ENCODE measurements around the gene MALAT1. TPM values are rescaled to one million over a fixed set of nuclear protein-coding genes. Genes with fewer than 3 reads are reported as not detected.

MALAT1 gene
- polyA plus RNA-seq, 1 experiment, result 924 TPM

DNA sequence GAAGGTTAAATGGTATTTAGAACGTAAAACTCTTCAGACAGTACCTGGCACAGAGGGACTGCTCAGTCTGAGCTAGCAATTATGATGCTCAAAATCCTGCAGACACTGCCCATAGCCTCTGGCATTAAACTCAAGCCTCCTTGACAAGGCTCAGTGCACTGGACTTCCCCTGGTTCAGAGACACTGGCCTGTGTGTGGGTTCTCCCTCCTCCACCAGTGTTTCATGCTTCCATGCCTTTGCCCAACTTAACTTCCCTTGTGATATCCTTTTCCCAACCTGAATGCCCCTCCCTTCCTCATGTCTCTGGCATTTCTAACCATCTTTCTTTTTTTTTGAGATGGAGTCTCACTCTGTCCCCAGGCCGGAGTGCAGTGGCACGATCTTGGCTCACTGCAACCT lies 50.3 kb downstream of the MALAT1 start:
- no peak overlapping the region for H3K4me3 ChIP-seq (ENCODE audit: low read depth, low read length)
- H3K36me3 ChIP-seq (ENCODE audit: control insufficient read depth, insufficient read depth, low read length), result peaks cover 64% of the 10 kb centered on the region
- no peaks in the 10 kb centered on the region for H3K27me3 ChIP-seq (ENCODE audit: control insufficient read depth, insufficient read depth, low read length)
- ChIA-PET POLR2A (no interaction called here), CTCF (interaction anchor here (1.3 kb wide), 1 partner anchor 44 kb away, joined by 3 read pairs; no protein-coding TSS in a partner anchor)
- no peak for TF ChIP-seq CTCF (IDR thresholded peaks at IDR 0.05; ENCODE audit: insufficient read depth, low read depth, low read length)
- DNase-seq (ENCODE audit: low read depth), result no peak

DNA sequence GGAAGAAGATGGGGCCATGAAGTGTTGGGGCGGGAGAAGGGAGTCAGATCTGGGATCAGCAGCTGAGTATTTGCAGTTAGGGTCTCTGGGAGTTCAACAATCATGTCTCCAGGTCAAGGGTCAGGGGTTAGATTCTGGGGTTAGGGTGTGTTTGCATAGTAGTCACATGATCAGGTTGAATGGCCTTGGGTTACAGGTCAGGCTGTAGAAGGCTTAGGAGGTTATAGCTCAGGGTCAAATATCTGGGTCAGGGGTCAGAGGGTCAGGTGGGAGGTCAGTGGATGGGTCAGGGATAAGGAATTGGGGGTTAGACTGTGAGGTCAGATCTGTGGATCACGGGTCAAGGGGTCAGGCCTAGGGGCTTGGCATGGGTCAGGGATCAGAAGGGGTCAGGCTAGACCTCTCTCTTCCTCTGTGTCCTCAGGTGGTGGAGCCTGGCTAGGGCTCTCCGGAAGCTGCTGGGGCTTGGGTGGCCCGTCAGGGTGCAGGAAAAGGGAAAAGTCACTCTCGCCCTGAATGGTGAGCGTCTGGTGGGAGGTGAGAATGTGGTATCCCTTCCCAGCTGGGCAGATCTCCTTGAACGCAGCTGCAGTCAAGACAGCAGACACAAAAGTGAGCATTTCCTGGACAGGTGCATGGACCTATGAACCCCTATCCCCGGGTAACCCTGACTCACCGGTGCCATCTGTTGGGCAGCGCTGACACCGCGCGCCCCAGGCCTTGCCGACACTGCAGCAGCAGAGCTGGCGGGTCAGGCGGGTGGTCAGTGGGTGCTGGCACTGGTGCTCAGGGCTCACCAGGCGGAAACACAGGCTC lies 52.9 kb downstream of the MALAT1 start:
- ChIA-PET POLR2A (no interaction called here), CTCF (interaction anchor here (0.7 to 3.4 kb wide), 7 partner anchors 10 to 34 kb away, joined by 3 to 25 read pairs (median 3); partner anchors contain the start of genes FAM89B, SCYL1 and ZNRD2)
- Histone ChIP-seq H3K4me3 (ENCODE audit: low read depth, low read length) (no peak overlapping the region), H3K27me3 (ENCODE audit: control insufficient read depth, insufficient read depth, low read length) (no peaks in the 10 kb centered on the region), H3K36me3 (ENCODE audit: control insufficient read depth, insufficient read depth, low read length) (peaks cover 47% of the 10 kb centered on the region)
- DNase-seq (ENCODE audit: low read depth), result no peak
- peak; percentile 53 for TF ChIP-seq CTCF (IDR thresholded peaks at IDR 0.05; ENCODE audit: insufficient read depth, low read depth, low read length)

GRCh38 chr11:65552388-65552951 lies 53.6 kb downstream of the MALAT1 start:
- peaks cover 43% of the 10 kb centered on the region for H3K36me3 ChIP-seq (ENCODE audit: control insufficient read depth, insufficient read depth, low read length)
- CTCF ChIA-PET, result interaction anchor here (0.7 to 3.4 kb wide), 4 partner anchors 11 to 33 kb away, joined by 3 to 25 read pairs (median 4); partner anchors contain the start of gene ZNRD2
- POLR2A ChIA-PET, result no interaction called here
- TF ChIP-seq CTCF (IDR thresholded peaks at IDR 0.05; ENCODE audit: insufficient read depth, low read depth, low read length), result no peak
- no peak for DNase-seq (ENCODE audit: low read depth)
- no peak overlapping the region for H3K4me3 ChIP-seq (ENCODE audit: low read depth, low read length)
- no peaks in the 10 kb centered on the region for H3K27me3 ChIP-seq (ENCODE audit: control insufficient read depth, insufficient read depth, low read length)

DNA sequence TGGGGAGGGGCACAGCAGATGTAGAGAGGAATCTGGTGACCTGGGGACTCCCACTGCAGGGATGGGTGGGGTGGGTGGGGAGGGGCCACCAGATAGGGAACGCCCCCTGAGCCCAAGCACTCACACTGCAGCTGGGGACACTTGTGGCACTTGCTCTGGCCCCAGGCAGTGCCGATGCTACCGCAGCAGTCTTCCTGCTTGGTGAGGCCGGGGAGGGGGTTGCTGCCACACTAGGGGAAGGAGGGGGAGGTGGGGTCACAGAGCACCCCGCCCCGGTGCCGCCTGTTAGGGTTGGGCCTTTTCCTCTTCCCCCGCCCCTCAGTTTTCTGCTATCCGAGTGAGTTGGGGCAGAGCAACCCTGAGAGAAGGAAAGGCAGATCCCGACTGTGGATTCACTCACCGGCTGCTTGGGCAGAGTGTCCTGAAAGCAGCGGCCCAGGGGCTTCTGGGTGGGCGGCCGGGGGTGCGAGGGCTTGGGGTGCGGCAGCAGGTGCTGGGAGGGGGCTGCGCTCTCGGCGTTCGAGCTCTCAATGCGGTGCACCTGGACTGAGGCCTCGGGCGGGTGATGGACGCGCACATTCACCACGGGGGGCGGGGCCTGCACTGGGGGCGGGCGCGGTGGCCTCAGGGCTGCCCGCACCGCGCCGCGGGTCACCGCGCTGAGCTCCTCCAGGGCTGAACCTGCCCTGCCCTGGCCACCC lies 54.6 kb downstream of the MALAT1 start:
- no peak for TF ChIP-seq CTCF (IDR thresholded peaks at IDR 0.05; ENCODE audit: insufficient read depth, low read depth, low read length)

More for the DNA sequence above, 54.6 kb downstream of the MALAT1 start:
- H3K4me3 ChIP-seq (ENCODE audit: low read depth, low read length), result no peak overlapping the region
- ChIA-PET POLR2A (no interaction called here), CTCF (interaction anchor here (0.5 to 3.4 kb wide), 2 partner anchors 12 to 173 kb away, joined by 3 to 25 read pairs; no protein-coding TSS in a partner anchor)
- H3K36me3 ChIP-seq (ENCODE audit: control insufficient read depth, insufficient read depth, low read length), result peaks cover 37% of the 10 kb centered on the region
- no peak for DNase-seq (ENCODE audit: low read depth)
- no peaks in the 10 kb centered on the region for H3K27me3 ChIP-seq (ENCODE audit: control insufficient read depth, insufficient read depth, low read length)
